CD14-positive monocyte (primary cell): ENCODE measurements around the gene HELB. TPM values are rescaled to one million over a fixed set of nuclear protein-coding genes. Genes with fewer than 3 reads are reported as not detected.

Source experiments
- DNase-seq, 3 donors: peaks; one replicate each; pipeline ENCODE4 v3.0.0-alpha.2; 2011 to 2022
- H2AFZ ChIP-seq: 2 replicates; pipeline ENCODE4 v1.6.0; 2012; ENCODE audit warnings: mild to moderate bottlenecking, low read depth, low read length, inconsistent platforms; ENCODE audit not compliant: insufficient read depth, poor library complexity, severe bottlenecking
- H3K27ac ChIP-seq, 2 donors: 1 replicate in 1 of 2; 2 replicates in 1 of 2; pipeline ENCODE4 v1.5.1; 2012 to 2013; ENCODE audit warnings: low read length in 2 of 2, control low read depth in 1 of 2, inconsistent platforms in 1 of 2, low read depth in 1 of 2, mild to moderate bottlenecking in 1 of 2
- H3K27me3 ChIP-seq, 2 donors: one replicate each; pipeline versions ENCODE4 v1.6.0 to v1.6.1; 2011 to 2013; ENCODE audit warnings: low read length in 2 of 2; ENCODE audit not compliant: control insufficient read depth in 2 of 2, insufficient read depth in 2 of 2
- H3K36me3 ChIP-seq, 2 donors: replicated peaks in 1 of 2; 1 replicate in 1 of 2; 2 replicates in 1 of 2; pipeline versions ENCODE4 v1.5.1 to v1.6.1; 2012 to 2013; ENCODE audit warnings: low read length in 2 of 2, control low read depth in 1 of 2, inconsistent platforms in 1 of 2, mild to moderate bottlenecking in 1 of 2; ENCODE audit not compliant: insufficient read depth in 2 of 2, control insufficient read depth in 1 of 2
- H3K4me1 ChIP-seq, 2 donors: 1 replicate in 1 of 2; 2 replicates in 1 of 2; pipeline versions ENCODE4 v1.5.1 to v1.6.1; 2012 to 2013; ENCODE audit warnings: low read length in 2 of 2, control low read depth in 1 of 2, inconsistent platforms in 1 of 2, mild to moderate bottlenecking in 1 of 2, moderate library complexity in 1 of 2; ENCODE audit not compliant: insufficient read depth in 2 of 2, control insufficient read depth in 1 of 2
- H3K4me2 ChIP-seq: replicated peaks from 2 replicates; pipeline ENCODE3; 2012; ENCODE audit warnings: low read length, moderate library complexity, mild to moderate bottlenecking; ENCODE audit not compliant: poor library complexity, severe bottlenecking; ENCODE audit errors: extremely low read depth
- H3K4me3 ChIP-seq, 3 experiments: fragments of 200-600 bp in 1 of 3; sonication (generic) in 1 of 3; replicated peaks in 1 of 3; 1 replicate in 2 of 3; 2 replicates in 1 of 3; pipeline ENCODE4 v1.5.1; 2011 to 2013; ENCODE audit warnings: low read length in 3 of 3, mild to moderate bottlenecking in 3 of 3, control low read depth in 2 of 3, low read depth in 2 of 3, inconsistent platforms in 1 of 3, moderate library complexity in 1 of 3
- H3K79me2 ChIP-seq: 2 replicates; pipeline ENCODE4 v1.6.0; 2012; ENCODE audit warnings: mild to moderate bottlenecking, control low read depth, inconsistent platforms, low read length, moderate library complexity; ENCODE audit not compliant: insufficient read depth
- H3K9ac ChIP-seq: 2 replicates; pipeline ENCODE4 v1.6.0; 2017; ENCODE audit warnings: low read length, mild to moderate bottlenecking; ENCODE audit not compliant: insufficient read depth, poor library complexity, severe bottlenecking
- H3K9me3 ChIP-seq, 2 donors: replicated peaks in 1 of 2; 1 replicate in 1 of 2; 2 replicates in 1 of 2; pipeline versions ENCODE4 v1.5.1 to v1.6.1; 2012 to 2013; ENCODE audit warnings: low read length in 2 of 2, control low read depth in 1 of 2; ENCODE audit not compliant: control insufficient read depth in 1 of 2, insufficient read depth in 1 of 2
- H4K20me1 ChIP-seq: 2 replicates; pipeline ENCODE4 v1.6.0; 2012; ENCODE audit warnings: mild to moderate bottlenecking, low read length, control low read depth, moderate library complexity; ENCODE audit not compliant: insufficient read depth
- H3K27ac Mint-ChIP-seq, 7 donors: one replicate each; pipeline ENCODE4 v1.8.0; 2020; ENCODE audit warnings: mild to moderate bottlenecking in 7 of 7, mixed read lengths in 7 of 7, moderate library complexity in 6 of 7, inconsistent platforms in 2 of 7
- H3K27me3 Mint-ChIP-seq, 3 donors: one replicate each; pipeline ENCODE4 v1.8.0; 2021 to 2022; ENCODE audit warnings: low read depth in 3 of 3, mild to moderate bottlenecking in 3 of 3, mixed read lengths in 3 of 3, moderate library complexity in 3 of 3, inconsistent platforms in 1 of 3
- H3K36me3 Mint-ChIP-seq, 2 donors: one replicate each; pipeline ENCODE4 v1.8.0; 2020; ENCODE audit warnings: mixed read lengths in 2 of 2, inconsistent platforms in 1 of 2, mild to moderate bottlenecking in 1 of 2
- H3K4me1 Mint-ChIP-seq: one replicate; pipeline ENCODE4 v1.8.0; 2020; ENCODE audit warnings: mild to moderate bottlenecking, mixed read lengths
- H3K4me3 Mint-ChIP-seq, 2 donors: one replicate each; pipeline ENCODE4 v1.8.0; 2020; ENCODE audit warnings: mild to moderate bottlenecking in 2 of 2, mixed read lengths in 2 of 2, moderate library complexity in 1 of 2
- H3K9me3 Mint-ChIP-seq, 7 donors: one replicate each; pipeline ENCODE4 v1.8.0; 2020 to 2022; ENCODE audit warnings: mixed read lengths in 7 of 7, mild to moderate bottlenecking in 6 of 7, moderate library complexity in 6 of 7, inconsistent platforms in 2 of 7
- CTCF ChIP-seq: fragments of 200-600 bp; IDR thresholded peaks from one replicate; pipeline ENCODE4 v1.8.0; 2022; ENCODE audit warnings: antibody characterized with exemption, mild to moderate bottlenecking
- WGBS: methylation state at CpG from one replicate; pipeline ENCODE4 v1.1.5; 2013; ENCODE audit warnings: missing lambda C conversion rate; ENCODE audit not compliant: insufficient coverage; 5-methylcytosine and 5-hydroxymethylcytosine counted together
- intact Hi-C, 2 donors: fragments of 100-400 bp; cut with micrococcal nuclease; formaldehyde crosslinking; loops; one replicate each; pipeline versions ENCODE4 v1.15.0 to v1.15.1; 2023
- polyA plus RNA-seq, 3 donors: library from polyadenylated mRNA; depleted of rRNA in 1 of 3; unstranded in 2 of 3; stranded (reverse) in 1 of 3; fragments of 300-500 nt in 2 of 3; fragments of >200 nt in 1 of 3; fragmentation: Illumina TruSeq in 2 of 3; gene quantifications; 1 replicate in 2 of 3; 2 replicates in 1 of 3; pipeline ENCODE4 v1.2.3, GENCODE V29; 2012 to 2021

HELB gene
- polyA plus RNA-seq, 3 donors: 1.8 to 3.4 (median 3.0) TPM

GRCh38 chr12:66270613-66271012 is 31.7 kb upstream of the HELB start:
- TF ChIP-seq CTCF: no peak
- no peak for DNase-seq
- H3K36me3 ChIP-seq: no peaks in the 10 kb centered on the region
- H4K20me1 ChIP-seq: no peaks in the 10 kb centered on the region
- WGBS: no CpG with 5 or more reads among the region's 1 CpG
- Mint-ChIP-seq H3K27me3 (peaks cover 0 to 1% (median 0%) of the 10 kb centered on the region in 3 donors), H3K9me3 (peaks cover 0 to 4% (median 0%) of the 10 kb centered on the region in 7 donors), H3K4me3 (no peak overlapping the region), H3K4me1 (peaks cover 37% of the 10 kb centered on the region), H3K36me3 (no peaks in the 10 kb centered on the region), H3K27ac (peak overlapping the region in 2 of 7 donors; percentile 33 to 55)
- H3K27me3 ChIP-seq: no peaks in the 10 kb centered on the region
- intact Hi-C loops: no loop called here
- no peak overlapping the region for H3K9ac ChIP-seq
- H3K4me3 ChIP-seq: no peak overlapping the region
- H3K27ac ChIP-seq: peak overlapping the region in 1 of 2 donors; percentile 97
- no peak overlapping the region for H2AFZ ChIP-seq
- H3K79me2 ChIP-seq: peaks cover 16% of the 10 kb centered on the region
- H3K4me1 ChIP-seq: peaks cover 54 to 67% of the 10 kb centered on the region in 2 donors
- no peaks in the 10 kb centered on the region for H3K9me3 ChIP-seq
- no peak overlapping the region for H3K4me2 ChIP-seq

- Histone ChIP-seq H3K27me3 (no peaks in the 10 kb centered on the region), H3K4me3 (no peak overlapping the region), H3K9ac (no peak overlapping the region), H2AFZ (no peak overlapping the region), H3K79me2 (peaks cover 4% of the 10 kb centered on the region), H3K36me3 (no peaks in the 10 kb centered on the region), H4K20me1 (no peaks in the 10 kb centered on the region), H3K27ac (no peak overlapping the region), H3K4me1 (peaks cover 45 to 61% of the 10 kb centered on the region in 2 donors), H3K9me3 (no peaks in the 10 kb centered on the region), H3K4me2 (no peak overlapping the region)
- peaks cover 0 to 1% (median 0%) of the 10 kb centered on the region in 3 donors for H3K27me3 Mint-ChIP-seq
- intact Hi-C loops: no loop called here
- H3K27ac Mint-ChIP-seq: no peak overlapping the region
- 0% methylated on average over 1 of the region's 3 CpGs for WGBS
- H3K9me3 Mint-ChIP-seq: peaks cover 0 to 4% (median 0%) of the 10 kb centered on the region in 7 donors
- no peak overlapping the region for H3K4me3 Mint-ChIP-seq
- H3K4me1 Mint-ChIP-seq: peaks cover 45% of the 10 kb centered on the region
- TF ChIP-seq CTCF: no peak
- DNase-seq: no peak
- H3K36me3 Mint-ChIP-seq: no peaks in the 10 kb centered on the region
Measured at GRCh38 chr12:66272650-66273049, 29.6 kb upstream of the HELB start.
